Sigmoid colon (tissue), 7 donors: ENCODE measurements around the gene ARHGAP15. TPM values are rescaled to one million over a fixed set of nuclear protein-coding genes. Genes with fewer than 3 reads are reported as not detected.

Experiments used
- DNase-seq: peaks from one replicate; pipeline ENCODE4 v3.0.0-alpha.2; 2019
- H3K27ac ChIP-seq, 4 donors: fragments of 200-600 bp; sonication (generic); one replicate each; pipeline ENCODE4 v1.5.1; 2016 to 2019; ENCODE audit warnings: mild to moderate bottlenecking in 1 of 4
- H3K27me3 ChIP-seq, 3 donors: fragments of 200-600 bp; sonication (generic); one replicate each; pipeline ENCODE4 v1.5.1; 2019; ENCODE audit warnings: mild to moderate bottlenecking in 1 of 3
- H3K36me3 ChIP-seq, 4 donors: fragments of 200-600 bp; sonication (generic); one replicate each; pipeline ENCODE4 v1.5.1; 2016 to 2019
- H3K4me1 ChIP-seq, 4 donors: fragments of 200-600 bp; sonication (generic); one replicate each; pipeline ENCODE4 v1.5.1; 2017 to 2019
- H3K4me3 ChIP-seq, 4 donors: fragments of 200-600 bp; sonication (generic); one replicate each; pipeline ENCODE4 v1.5.1; 2017 to 2019; ENCODE audit warnings: mild to moderate bottlenecking in 2 of 4, moderate library complexity in 1 of 4
- H3K9me3 ChIP-seq, 4 donors: fragments of 200-600 bp in 3 of 4; sonication (generic) in 3 of 4; one replicate each; pipeline versions ENCODE4 v1.5.1 to v1.6.1; 2013 to 2019
- CTCF ChIP-seq, 4 experiments: fragments of 450-650 bp in 3 of 4; fragments of 200-600 bp in 1 of 4; IDR thresholded peaks; one replicate each; pipeline ENCODE4 v1.5.1; 2016 to 2019; ENCODE audit warnings: antibody characterized with exemption in 4 of 4, mild to moderate bottlenecking in 3 of 4, moderate library complexity in 2 of 4
- EP300 ChIP-seq, 4 donors: sonication (generic); formaldehyde crosslinking; IDR thresholded peaks; one replicate each; pipeline ENCODE4 v1.6.1; 2017; ENCODE audit warnings: antibody characterized with exemption in 4 of 4
- POLR2A ChIP-seq, 2 donors: fragments of 450-650 bp; IDR thresholded peaks; one replicate each; pipeline ENCODE4 v1.6.1; 2016; ENCODE audit warnings: antibody characterized with exemption in 2 of 2, mild to moderate bottlenecking in 2 of 2, moderate library complexity in 2 of 2
- POLR2AphosphoS5 ChIP-seq, 4 donors: sonication (generic); formaldehyde crosslinking; IDR thresholded peaks; one replicate each; pipeline ENCODE4 v1.6.1; 2017; ENCODE audit warnings: antibody characterized with exemption in 4 of 4
- WGBS, 2 donors: extraction: QIAGEN DNeasy Blood & Tissue Kit; methylation state at CpG; one replicate each; pipeline ENCODE4 v1.1.7; 2013; 5-methylcytosine and 5-hydroxymethylcytosine counted together
- intact Hi-C: fragments of 100-400 bp; cut with DNase I; formaldehyde crosslinking; loops from one replicate; pipeline ENCODE4 v1.15.1; 2023
- polyA plus RNA-seq, 3 donors: library from polyadenylated mRNA; stranded (reverse); fragments of 200-250 nt; gene quantifications; one replicate each; pipeline ENCODE4 v1.2.3, GENCODE V29; 2013
- total RNA-seq, 4 donors: library from RNA; depleted of rRNA; stranded (reverse); fragments of >200 nt; gene quantifications; one replicate each; pipeline ENCODE4 v1.1.0, GENCODE V29; 2016
- donor health status: healthy with polysubstance abuse.
- donor health status: Bipolar disorder and iron deficiency.
- donor health status: healthy.

ARHGAP15 gene
- total and polyA plus RNA-seq, 7 donors, result 3.7 to 16.4 (median 6.0) TPM

GRCh38 chr2:143486976-143487375, 357.8 kb downstream of the ARHGAP15 start:
- TF ChIP-seq EP300 (IDR thresholded peaks at IDR 0.05) (no peak), POLR2A (IDR thresholded peaks at IDR 0.05) (no peak), POLR2AphosphoS5 (IDR thresholded peaks at IDR 0.05) (no peak), CTCF (IDR thresholded peaks at IDR 0.05) (no peak)
- H3K9me3 ChIP-seq, result no peaks in the 10 kb centered on the region
- H3K27ac ChIP-seq, result no peak overlapping the region
- intact Hi-C loops, result no loop called here
- no peak overlapping the region for H3K4me3 ChIP-seq
- WGBS, 2 donors, result 20 to 55% methylated on average over 1 of the region's 1 CpG
- DNase-seq, result no peak
- H3K36me3 ChIP-seq, result no peaks in the 10 kb centered on the region
- no peaks in the 10 kb centered on the region for H3K27me3 ChIP-seq
- no peaks in the 10 kb centered on the region for H3K4me1 ChIP-seq

- intact Hi-C loops, result no loop called here
- 82 to 84% methylated on average over 3 of the region's 3 CpGs for WGBS, 2 donors
- TF ChIP-seq EP300 (IDR thresholded peaks at IDR 0.05) (no peak), POLR2AphosphoS5 (IDR thresholded peaks at IDR 0.05) (no peak), CTCF (IDR thresholded peaks at IDR 0.05) (no peak), POLR2A (IDR thresholded peaks at IDR 0.05) (no peak)
- Histone ChIP-seq H3K4me1 (no peaks in the 10 kb centered on the region), H3K9me3 (no peaks in the 10 kb centered on the region), H3K27me3 (no peaks in the 10 kb centered on the region), H3K36me3 (no peaks in the 10 kb centered on the region), H3K4me3 (no peak overlapping the region), H3K27ac (no peak overlapping the region)
- no peak for DNase-seq
Measured at GRCh38 chr2:143489145-143489544, 359.9 kb downstream of the ARHGAP15 start.

- 62 to 63% methylated on average over 2 of the region's 2 CpGs for WGBS, 2 donors
Measured at GRCh38 chr2:143491131-143491530, 361.9 kb downstream of the ARHGAP15 start.

GRCh38 chr2:143493339-143493738, 364.1 kb downstream of the ARHGAP15 start:
- Histone ChIP-seq H3K9me3 (no peaks in the 10 kb centered on the region), H3K27me3 (no peaks in the 10 kb centered on the region), H3K36me3 (no peaks in the 10 kb centered on the region), H3K4me1 (no peaks in the 10 kb centered on the region), H3K27ac (no peak overlapping the region), H3K4me3 (no peak overlapping the region)
- TF ChIP-seq CTCF (IDR thresholded peaks at IDR 0.05) (no peak), POLR2A (IDR thresholded peaks at IDR 0.05) (no peak), EP300 (IDR thresholded peaks at IDR 0.05) (no peak), POLR2AphosphoS5 (IDR thresholded peaks at IDR 0.05) (no peak)
- no peak for DNase-seq
- intact Hi-C loops, result no loop called here
- WGBS, 2 donors, result 94% methylated on average over 1 of the region's 1 CpG

More at GRCh38 chr2:143491131-143491530, 361.9 kb downstream of the ARHGAP15 start:
- Histone ChIP-seq H3K4me3 (no peak overlapping the region), H3K27ac (no peak overlapping the region), H3K4me1 (no peaks in the 10 kb centered on the region), H3K27me3 (no peaks in the 10 kb centered on the region), H3K9me3 (no peaks in the 10 kb centered on the region), H3K36me3 (no peaks in the 10 kb centered on the region)
- intact Hi-C loops, result no loop called here
- DNase-seq, result no peak
- TF ChIP-seq POLR2A (IDR thresholded peaks at IDR 0.05) (no peak), EP300 (IDR thresholded peaks at IDR 0.05) (no peak), CTCF (IDR thresholded peaks at IDR 0.05) (no peak), POLR2AphosphoS5 (IDR thresholded peaks at IDR 0.05) (no peak)

GRCh38 chr2:143497726-143498125, 368.5 kb downstream of the ARHGAP15 start:
- 80 to 84% methylated on average over 1 of the region's 1 CpG for WGBS, 2 donors
- no peak for DNase-seq
- intact Hi-C loops, result no loop called here
- TF ChIP-seq CTCF (IDR thresholded peaks at IDR 0.05), result no peak
- TF ChIP-seq EP300 (IDR thresholded peaks at IDR 0.05), result no peak
- H3K9me3 ChIP-seq, result no peaks in the 10 kb centered on the region
- no peak overlapping the region for H3K4me3 ChIP-seq
- H3K27ac ChIP-seq, result no peak overlapping the region
- no peaks in the 10 kb centered on the region for H3K36me3 ChIP-seq
- H3K4me1 ChIP-seq, result no peaks in the 10 kb centered on the region
- H3K27me3 ChIP-seq, result no peaks in the 10 kb centered on the region
